Measurements from ENCODE around the gene ARHGEF2. TPM values are rescaled to one million over a fixed set of nuclear protein-coding genes. Genes with fewer than 3 reads are reported as not detected.
"Not testable (repeated sequence)": the region's sequence is repeated elsewhere in the genome, so short reads cannot be mapped to it uniquely, and the experiment has no call there.

The ARHGEF2 gene
- polyA plus RNA-seq, 6 donors from 2014 or later = 6.9 to 48.4 (median 27.7) TPM

- Mint-ChIP-seq H3K9me3 (no peaks in the 10 kb centered on the region), H3K4me3 (peak within 1 kb of the TSS in 7 of 8 donors; percentile 17 to 89 (median 35)), H3K4me1 (peaks cover 55 to 77% (median 68%) of the 10 kb centered on the region in 3 donors), H3K27me3 (no peaks in the 10 kb centered on the region), H3K36me3 (no peaks in the 10 kb centered on the region), H3K27ac (peak within 1 kb of the TSS; percentile 80 to 91 (median 87))
- no peak for DNase-seq
- ATAC-seq (ENCODE audit: low read depth in 2 of 2) = no peak
Observed at GRCh38 chr1:155940993-155941844, 37.1 kb downstream of the ARHGEF2 start, which contains the start of gene RXFP4. TSS of gene RXFP4 (plus strand) at chr1:155941638. CDS start at chr1:155941710, 72 bp downstream.

- peak overlapping the region in 7 of 8 donors; percentile 17 to 89 (median 38) for H3K4me3 Mint-ChIP-seq
Observed at GRCh38 chr1:155940482-155940992, 37.8 kb downstream of the ARHGEF2 start.

GRCh38 chr1:155938220-155938627 lies 40.1 kb downstream of the ARHGEF2 start:
- peak; percentile 37 for DNase-seq
- H3K27ac Mint-ChIP-seq = peak overlapping the region in 5 of 6 donors; percentile 64 to 91 (median 77)

More at GRCh38 chr1:155940482-155940992, 37.8 kb downstream of the ARHGEF2 start:
- Mint-ChIP-seq H3K27ac (peak overlapping the region; percentile 60 to 91 (median 87)), H3K9me3 (no peaks in the 10 kb centered on the region), H3K27me3 (no peaks in the 10 kb centered on the region), H3K36me3 (no peaks in the 10 kb centered on the region), H3K4me1 (peaks cover 52 to 70% (median 61%) of the 10 kb centered on the region in 3 donors)
- ATAC-seq (ENCODE audit: low read depth in 2 of 2) (no peak), DNase-seq (no peak)

GRCh38 chr1:155934936-155935590 lies 43.3 kb downstream of the ARHGEF2 start:
- Mint-ChIP-seq H3K27me3 (no peaks in the 10 kb centered on the region), H3K27ac (peak overlapping the region in 2 of 6 donors; percentile 52 to 86), H3K4me1 (peaks cover 16 to 37% (median 20%) of the 10 kb centered on the region in 3 donors), H3K36me3 (no peaks in the 10 kb centered on the region), H3K4me3 (peak overlapping the region in 2 of 8 donors; percentile 9 to 56), H3K9me3 (no peaks in the 10 kb centered on the region)
- DNase-seq (no peak), ATAC-seq (ENCODE audit: low read depth in 2 of 2) (no peak)

More at GRCh38 chr1:155938220-155938627, 40.1 kb downstream of the ARHGEF2 start:
- no peak for ATAC-seq (ENCODE audit: low read depth in 2 of 2)
- Mint-ChIP-seq H3K4me1 (peaks cover 36 to 47% (median 39%) of the 10 kb centered on the region in 3 donors), H3K36me3 (no peaks in the 10 kb centered on the region), H3K4me3 (peak overlapping the region in 4 of 8 donors; percentile 30 to 73 (median 46)), H3K9me3 (no peaks in the 10 kb centered on the region), H3K27me3 (no peaks in the 10 kb centered on the region)

- Mint-ChIP-seq H3K27me3 (no peaks in the 10 kb centered on the region), H3K4me1 (peaks cover 13 to 33% (median 22%) of the 10 kb centered on the region in 3 donors), H3K36me3 (no peaks in the 10 kb centered on the region), H3K9me3 (no peaks in the 10 kb centered on the region), H3K27ac (peak within 1 kb of the TSS in 3 of 6 donors; percentile 52 to 86 (median 66)), H3K4me3 (peak within 1 kb of the TSS in 1 of 8 donors; percentile 9)
- DNase-seq (peak; percentile 96), ATAC-seq (ENCODE audit: low read depth in 2 of 2) (peak; percentile 90 to 92)
Observed at GRCh38 chr1:155934097-155934935, 44.0 kb downstream of the ARHGEF2 start, which contains the start of gene KHDC4. TSS of gene KHDC4 (minus strand) at chr1:155934413. CDS start at chr1:155934373, 40 bp downstream.

GRCh38 chr1:155933591-155934096 lies 44.7 kb downstream of the ARHGEF2 start:
- Mint-ChIP-seq H3K36me3 (no peaks in the 10 kb centered on the region), H3K4me3 (no peak overlapping the region), H3K4me1 (peaks cover 13 to 32% (median 26%) of the 10 kb centered on the region in 3 donors), H3K27ac (peak overlapping the region in 1 of 6 donors; percentile 66), H3K27me3 (no peaks in the 10 kb centered on the region), H3K9me3 (no peaks in the 10 kb centered on the region)
- no peak for DNase-seq
- no peak for ATAC-seq (ENCODE audit: low read depth in 2 of 2)

GRCh38 chr1:155932487-155932886 lies 45.9 kb downstream of the ARHGEF2 start:
- no peaks in the 10 kb centered on the region for H3K36me3 Mint-ChIP-seq
- no peaks in the 10 kb centered on the region for H3K9me3 Mint-ChIP-seq
- no peaks in the 10 kb centered on the region for H3K27me3 Mint-ChIP-seq
- peak overlapping the region in 1 of 6 donors; percentile 72 for H3K27ac Mint-ChIP-seq
- ATAC-seq (ENCODE audit: low read depth in 2 of 2) = no peak
- DNase-seq = no peak
- peaks cover 8 to 24% (median 20%) of the 10 kb centered on the region in 3 donors for H3K4me1 Mint-ChIP-seq
- peak overlapping the region in 5 of 8 donors; percentile 15 to 81 (median 56) for H3K4me3 Mint-ChIP-seq

GRCh38 chr1:155932081-155932480 lies 46.3 kb downstream of the ARHGEF2 start:
- peak overlapping the region in 3 of 6 donors; percentile 14 to 68 (median 59) for H3K27ac Mint-ChIP-seq
- peaks cover 0 to 1% of the 10 kb centered on the region in 2 donors for H3K36me3 Mint-ChIP-seq
- no peaks in the 10 kb centered on the region for H3K27me3 Mint-ChIP-seq
- H3K4me3 Mint-ChIP-seq = peak overlapping the region in 4 of 8 donors; percentile 16 to 81 (median 30)
- ATAC-seq (ENCODE audit: low read depth in 2 of 2) (no peak), DNase-seq (no peak)
- H3K9me3 Mint-ChIP-seq = no peaks in the 10 kb centered on the region
- H3K4me1 Mint-ChIP-seq = peaks cover 8 to 24% (median 20%) of the 10 kb centered on the region in 3 donors

GRCh38 chr1:155931332-155932038 lies 46.9 kb downstream of the ARHGEF2 start:
- peaks cover 0 to 7% of the 10 kb centered on the region in 2 donors for H3K36me3 Mint-ChIP-seq
- no peaks in the 10 kb centered on the region for H3K27me3 Mint-ChIP-seq
- ATAC-seq (ENCODE audit: low read depth in 2 of 2) (no peak), DNase-seq (no peak)
- H3K27ac Mint-ChIP-seq = peak overlapping the region in 4 of 6 donors; percentile 14 to 90 (median 54)
- no peaks in the 10 kb centered on the region for H3K9me3 Mint-ChIP-seq
- H3K4me1 Mint-ChIP-seq = peaks cover 8 to 24% (median 20%) of the 10 kb centered on the region in 3 donors
- H3K4me3 Mint-ChIP-seq = peak overlapping the region in 7 of 8 donors; percentile 2 to 78 (median 42)

GRCh38 chr1:155930725-155931124 lies 47.6 kb downstream of the ARHGEF2 start:
- not testable (repeated sequence) for H3K36me3 Mint-ChIP-seq; DNase-seq; ATAC-seq (ENCODE audit: low read depth in 2 of 2); H3K9me3 Mint-ChIP-seq; H3K27me3 Mint-ChIP-seq
- Mint-ChIP-seq H3K4me3 (peak overlapping the region in 3 of 8 donors; percentile 49 to 78 (median 59)), H3K4me1 (peaks cover 8 to 24% (median 20%) of the 10 kb centered on the region in 3 donors), H3K27ac (peak overlapping the region in 5 of 6 donors; percentile 5 to 90 (median 47))

GRCh38 chr1:155929057-155929456 lies 49.3 kb downstream of the ARHGEF2 start:
- Mint-ChIP-seq H3K9me3 (no peaks in the 10 kb centered on the region), H3K4me3 (peak overlapping the region in 1 of 8 donors; percentile 33), H3K36me3 (peaks cover 8 to 12% of the 10 kb centered on the region in 2 donors), H3K4me1 (peaks cover 12 to 24% (median 20%) of the 10 kb centered on the region in 3 donors), H3K27ac (peak overlapping the region in 1 of 6 donors; percentile 12), H3K27me3 (no peaks in the 10 kb centered on the region)
- no peak for ATAC-seq (ENCODE audit: low read depth in 2 of 2)
- DNase-seq = no peak

Measured in naive B cell (primary cell).